Ishikawa (cell line): ENCODE results near the gene SART3.

Experiments
- CEBPB ChIP-seq: IDR thresholded peaks from 2 replicates; pipeline ENCODE4 v1.6.1; 2012
- CREB1 ChIP-seq: IDR thresholded peaks from 2 replicates; pipeline ENCODE4 v1.6.1; 2012; ENCODE audit warnings: low read depth
- EGR1 ChIP-seq: IDR thresholded peaks from 2 replicates; pipeline ENCODE4 v1.6.1; 2012
- EP300 ChIP-seq: IDR thresholded peaks from 2 replicates; pipeline ENCODE4 v1.6.1; 2012; ENCODE audit warnings: borderline replicate concordance
- FOXM1 ChIP-seq: IDR thresholded peaks from 2 replicates; pipeline ENCODE4 v1.6.1; 2012; ENCODE audit warnings: low read depth, borderline replicate concordance
- MAX ChIP-seq: IDR thresholded peaks from 2 replicates; pipeline ENCODE4 v1.6.1; 2012
- NFIC ChIP-seq: IDR thresholded peaks from 2 replicates; pipeline ENCODE4 v1.6.1; 2012
- RAD21 ChIP-seq: IDR thresholded peaks from 2 replicates; pipeline ENCODE4 v1.6.1; 2012; ENCODE audit warnings: low read depth
- TAF1 ChIP-seq: IDR thresholded peaks from 2 replicates; pipeline ENCODE4 v1.6.1; 2012; ENCODE audit warnings: low read depth, mild to moderate bottlenecking
- TCF12 ChIP-seq: IDR thresholded peaks from 2 replicates; pipeline ENCODE4 v1.6.1; 2012; ENCODE audit warnings: low read depth
- TEAD4 ChIP-seq: IDR thresholded peaks from 2 replicates; pipeline ENCODE4 v1.6.1; 2012
- USF1 ChIP-seq: IDR thresholded peaks from 2 replicates; pipeline ENCODE4 v1.6.1; 2012
- YY1 ChIP-seq: IDR thresholded peaks from 2 replicates; pipeline ENCODE4 v1.6.1; 2012; ENCODE audit warnings: low read depth
- ZBTB7A ChIP-seq: IDR thresholded peaks from 2 replicates; pipeline ENCODE4 v1.6.1; 2012; ENCODE audit warnings: low read depth
- TF ChIP-seq, protein P1 (sequence below): IDR thresholded peaks from 2 replicates; pipeline ENCODE4 v1.6.1; 2012; ENCODE audit warnings: low read depth, mild to moderate bottlenecking

SART3 gene

DNA sequence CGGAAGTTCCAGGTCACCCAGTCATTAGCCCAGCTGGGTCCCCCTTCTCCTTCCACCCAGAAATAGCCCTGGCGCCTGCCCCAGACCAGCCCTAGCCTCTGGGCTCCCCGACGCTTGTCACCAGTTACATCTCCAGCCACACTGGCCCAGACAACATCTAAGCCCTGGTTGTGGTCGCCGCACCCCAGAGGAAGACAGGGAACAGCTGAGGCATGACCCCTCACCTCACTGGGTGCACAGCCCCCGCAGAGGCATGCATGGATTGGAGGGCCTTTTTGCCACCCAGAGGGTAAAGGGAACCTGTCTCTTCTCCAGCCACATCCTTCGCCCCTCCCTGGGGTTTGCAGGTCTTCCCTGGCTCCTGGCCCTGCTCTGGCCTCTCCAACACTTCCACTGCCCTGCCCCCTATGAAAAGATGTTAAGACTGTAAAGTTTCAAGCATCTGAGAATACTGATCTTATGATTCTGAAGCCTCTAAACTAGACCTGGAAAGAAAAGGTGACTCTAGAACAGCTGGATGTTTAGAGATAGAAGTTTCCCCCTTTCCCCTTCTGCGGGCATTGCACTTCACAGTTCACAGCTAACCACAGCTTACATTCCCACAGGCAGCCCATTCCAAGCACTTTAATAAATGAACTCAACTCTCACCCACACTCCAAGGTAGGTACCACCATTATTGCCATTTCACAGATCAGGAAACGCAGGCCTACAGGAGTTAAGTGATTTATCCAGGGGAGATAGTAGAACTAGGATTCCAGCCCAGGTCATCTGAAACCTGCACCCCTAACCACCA, 22.2 kb upstream of the SART3 start:
- TF ChIP-seq YY1: no peak
- TF ChIP-seq CREB1: no peak
- TF ChIP-seq TAF1: no peak
- TF ChIP-seq TCF12: no peak
- no peak for TF ChIP-seq MAX
- no peak for TF ChIP-seq CEBPB
- no peak for TF ChIP-seq TEAD4
- no peak for TF ChIP-seq RAD21

DNA sequence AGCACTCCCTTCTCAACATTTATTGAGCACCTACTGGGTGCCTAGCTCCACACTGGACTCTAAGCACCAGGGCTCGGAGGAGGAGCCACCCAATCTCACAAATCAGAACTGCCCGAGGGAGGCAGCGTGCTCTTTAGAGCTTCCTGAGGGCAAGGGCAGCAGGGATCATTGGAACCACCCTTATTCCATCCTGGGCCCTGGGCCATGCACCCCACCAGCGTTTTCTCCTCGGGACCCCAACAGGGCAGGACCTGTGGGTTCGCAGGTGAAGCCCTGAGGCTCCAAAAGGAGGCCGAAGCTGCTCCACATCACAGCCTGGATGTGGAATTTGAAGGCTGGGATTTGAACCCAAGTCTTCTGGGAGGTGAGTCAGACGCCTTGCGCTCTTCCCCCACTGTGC, 21.5 kb upstream of the SART3 start:
- no peak for TF ChIP-seq TEAD4
- no peak for TF ChIP-seq EGR1
- TF ChIP-seq NFIC: no peak
- no peak for TF ChIP-seq EP300
- no peak for TF ChIP-seq RAD21
- TF ChIP-seq TAF1: no peak
- TF ChIP-seq USF1: no peak
- TF ChIP-seq CEBPB: no peak
- TF ChIP-seq CREB1: no peak
- TF ChIP-seq TCF12: no peak
- TF ChIP-seq, protein P1, sequence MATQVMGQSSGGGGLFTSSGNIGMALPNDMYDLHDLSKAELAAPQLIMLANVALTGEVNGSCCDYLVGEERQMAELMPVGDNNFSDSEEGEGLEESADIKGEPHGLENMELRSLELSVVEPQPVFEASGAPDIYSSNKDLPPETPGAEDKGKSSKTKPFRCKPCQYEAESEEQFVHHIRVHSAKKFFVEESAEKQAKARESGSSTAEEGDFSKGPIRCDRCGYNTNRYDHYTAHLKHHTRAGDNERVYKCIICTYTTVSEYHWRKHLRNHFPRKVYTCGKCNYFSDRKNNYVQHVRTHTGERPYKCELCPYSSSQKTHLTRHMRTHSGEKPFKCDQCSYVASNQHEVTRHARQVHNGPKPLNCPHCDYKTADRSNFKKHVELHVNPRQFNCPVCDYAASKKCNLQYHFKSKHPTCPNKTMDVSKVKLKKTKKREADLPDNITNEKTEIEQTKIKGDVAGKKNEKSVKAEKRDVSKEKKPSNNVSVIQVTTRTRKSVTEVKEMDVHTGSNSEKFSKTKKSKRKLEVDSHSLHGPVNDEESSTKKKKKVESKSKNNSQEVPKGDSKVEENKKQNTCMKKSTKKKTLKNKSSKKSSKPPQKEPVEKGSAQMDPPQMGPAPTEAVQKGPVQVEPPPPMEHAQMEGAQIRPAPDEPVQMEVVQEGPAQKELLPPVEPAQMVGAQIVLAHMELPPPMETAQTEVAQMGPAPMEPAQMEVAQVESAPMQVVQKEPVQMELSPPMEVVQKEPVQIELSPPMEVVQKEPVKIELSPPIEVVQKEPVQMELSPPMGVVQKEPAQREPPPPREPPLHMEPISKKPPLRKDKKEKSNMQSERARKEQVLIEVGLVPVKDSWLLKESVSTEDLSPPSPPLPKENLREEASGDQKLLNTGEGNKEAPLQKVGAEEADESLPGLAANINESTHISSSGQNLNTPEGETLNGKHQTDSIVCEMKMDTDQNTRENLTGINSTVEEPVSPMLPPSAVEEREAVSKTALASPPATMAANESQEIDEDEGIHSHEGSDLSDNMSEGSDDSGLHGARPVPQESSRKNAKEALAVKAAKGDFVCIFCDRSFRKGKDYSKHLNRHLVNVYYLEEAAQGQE: no peak
- TF ChIP-seq FOXM1: no peak
- TF ChIP-seq ZBTB7A: no peak
- no peak for TF ChIP-seq MAX
- no peak for TF ChIP-seq YY1

GRCh38 chr12:108581311-108582227, 20.6 kb upstream of the SART3 start:
- TF ChIP-seq TAF1 (no peak), USF1 (no peak), EGR1 (no peak), ZBTB7A (no peak), CREB1 (no peak), EP300 (no peak), RAD21 (no peak), YY1 (no peak), FOXM1 (no peak), TCF12 (no peak), CEBPB (no peak), MAX (no peak), TEAD4 (no peak), NFIC (no peak)
- TF ChIP-seq, protein P1: no peak

GRCh38 chr12:108580531-108580930, 19.6 kb upstream of the SART3 start:
- no peak for TF ChIP-seq CEBPB
- TF ChIP-seq EP300: no peak
- no peak for TF ChIP-seq MAX
- TF ChIP-seq CREB1: no peak
- no peak for TF ChIP-seq RAD21
- TF ChIP-seq, protein P1: no peak
- TF ChIP-seq NFIC: no peak
- TF ChIP-seq EGR1: no peak
- TF ChIP-seq FOXM1: no peak
- TF ChIP-seq TAF1: no peak
- no peak for TF ChIP-seq TEAD4
- no peak for TF ChIP-seq YY1
- no peak for TF ChIP-seq TCF12
